Measurements from ENCODE around the gene IDH2.

Gene IDH2

DNA sequence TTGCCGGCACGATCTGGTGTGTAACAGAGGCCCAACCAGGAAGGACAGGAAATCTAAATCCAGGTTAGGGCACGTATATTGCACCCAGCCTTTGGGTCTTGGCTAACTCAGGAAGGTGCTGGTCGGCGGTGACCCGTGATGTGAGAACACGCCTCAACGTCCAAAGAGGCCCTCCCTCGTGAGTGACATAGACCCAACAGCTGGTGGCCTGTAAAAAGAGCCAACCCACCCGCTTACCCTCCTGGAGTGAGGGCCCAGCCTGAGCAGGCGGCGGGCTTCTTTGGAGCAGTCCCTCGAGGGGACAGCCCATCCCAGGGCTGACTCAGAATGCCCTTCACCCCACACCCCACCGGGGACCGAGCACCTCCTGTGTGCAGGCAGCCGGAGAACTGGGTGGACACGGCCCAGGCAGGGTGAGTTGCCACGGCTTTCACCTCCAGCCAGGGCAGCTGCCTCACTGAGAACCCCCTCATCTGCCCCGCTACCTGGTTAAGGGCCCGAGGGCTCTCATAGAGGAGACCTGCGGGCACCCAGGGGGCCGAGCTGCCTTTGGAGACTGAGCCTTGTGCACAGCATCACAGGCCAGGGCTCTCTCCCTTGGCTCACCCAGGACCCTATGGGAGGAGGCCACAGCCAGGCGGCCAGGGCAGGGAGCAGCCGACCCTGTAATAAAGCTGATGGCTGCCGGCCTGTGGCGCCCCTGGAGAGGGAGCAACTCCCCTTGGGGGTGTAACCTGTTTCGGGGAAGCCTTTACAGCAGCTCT lies 59.3 kb downstream of the IDH2 start:
- H3K9me3 ChIP-seq (ENCODE audit: control insufficient read depth in 2 of 2, low read length in 2 of 2) = no peaks in the 10 kb centered on the region
- no peaks in the 10 kb centered on the region for H3K36me3 ChIP-seq (ENCODE audit: control insufficient read depth in 2 of 2, insufficient read depth in 2 of 2, low read length in 2 of 2)
- H3K27ac ChIP-seq (ENCODE audit: low read length) = no peak overlapping the region
- H3K4me3 ChIP-seq (ENCODE audit: low read length in 2 of 2) = no peak overlapping the region
- no peak overlapping the region for H3K9ac ChIP-seq (ENCODE audit: low read length in 2 of 2)
- peaks cover 24% of the 10 kb centered on the region for H3K4me1 ChIP-seq (ENCODE audit: control insufficient read depth, insufficient read depth, low read length)
- no peaks in the 10 kb centered on the region for H3K27me3 ChIP-seq (ENCODE audit: control insufficient read depth in 1 of 2, insufficient read depth in 2 of 2, low read length in 2 of 2)

DNA sequence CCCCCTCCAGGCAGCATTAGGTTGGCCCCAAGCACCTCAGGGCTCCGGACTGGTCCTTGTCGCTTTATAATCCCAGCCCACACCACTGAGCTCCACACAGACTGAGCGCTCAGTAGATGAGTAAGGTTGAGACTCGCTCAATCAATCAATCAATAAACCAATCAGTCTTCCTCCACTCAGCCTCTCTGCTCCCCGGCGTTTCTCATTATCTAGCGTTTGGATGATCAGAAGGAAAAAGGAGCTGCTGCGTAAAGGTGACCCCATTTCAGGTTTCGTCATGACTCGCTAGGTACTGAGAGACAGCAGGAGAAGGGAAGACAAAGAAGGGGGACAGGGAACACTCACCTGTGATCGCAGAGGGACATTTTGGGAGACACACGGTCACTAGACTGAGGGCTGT lies 59.9 kb downstream of the IDH2 start:
- Histone ChIP-seq H3K36me3 (ENCODE audit: control insufficient read depth in 2 of 2, insufficient read depth in 2 of 2, low read length in 2 of 2) (no peaks in the 10 kb centered on the region), H3K27ac (ENCODE audit: low read length) (no peak overlapping the region), H3K9me3 (ENCODE audit: control insufficient read depth in 2 of 2, low read length in 2 of 2) (no peaks in the 10 kb centered on the region), H3K9ac (ENCODE audit: low read length in 2 of 2) (no peak overlapping the region), H3K27me3 (ENCODE audit: control insufficient read depth in 1 of 2, insufficient read depth in 2 of 2, low read length in 2 of 2) (no peaks in the 10 kb centered on the region), H3K4me1 (ENCODE audit: control insufficient read depth, insufficient read depth, low read length) (peaks cover 20% of the 10 kb centered on the region), H3K4me3 (ENCODE audit: low read length in 2 of 2) (no peak overlapping the region)

DNA sequence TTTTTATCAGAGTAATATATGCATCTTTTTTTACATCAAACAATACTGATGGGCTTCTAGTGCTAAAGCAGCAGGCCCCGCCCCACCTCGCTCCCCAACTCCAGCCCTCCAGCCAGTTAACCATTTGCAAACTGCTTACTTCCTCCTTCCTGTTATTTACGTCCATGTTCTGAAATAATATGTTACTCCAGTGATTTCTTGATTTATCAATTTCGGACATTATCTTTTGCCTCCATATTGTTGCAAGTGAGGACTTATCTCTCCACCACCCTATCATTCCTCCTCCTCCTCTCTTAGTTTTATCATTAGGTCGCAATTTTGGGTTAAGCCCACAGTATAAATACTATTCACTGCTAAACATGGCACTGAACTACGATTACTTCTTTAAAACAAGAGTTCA lies 61.6 kb downstream of the IDH2 start:
- no peaks in the 10 kb centered on the region for H3K9me3 ChIP-seq (ENCODE audit: control insufficient read depth in 2 of 2, low read length in 2 of 2)
- no peak overlapping the region for H3K9ac ChIP-seq (ENCODE audit: low read length in 2 of 2)
- no peaks in the 10 kb centered on the region for H3K36me3 ChIP-seq (ENCODE audit: control insufficient read depth in 2 of 2, insufficient read depth in 2 of 2, low read length in 2 of 2)
- H3K4me3 ChIP-seq (ENCODE audit: low read length in 2 of 2) = no peak overlapping the region
- peaks cover 10% of the 10 kb centered on the region for H3K4me1 ChIP-seq (ENCODE audit: control insufficient read depth, insufficient read depth, low read length)
- no peak overlapping the region for H3K27ac ChIP-seq (ENCODE audit: low read length)
- H3K27me3 ChIP-seq (ENCODE audit: control insufficient read depth in 1 of 2, insufficient read depth in 2 of 2, low read length in 2 of 2) = no peaks in the 10 kb centered on the region

DNA sequence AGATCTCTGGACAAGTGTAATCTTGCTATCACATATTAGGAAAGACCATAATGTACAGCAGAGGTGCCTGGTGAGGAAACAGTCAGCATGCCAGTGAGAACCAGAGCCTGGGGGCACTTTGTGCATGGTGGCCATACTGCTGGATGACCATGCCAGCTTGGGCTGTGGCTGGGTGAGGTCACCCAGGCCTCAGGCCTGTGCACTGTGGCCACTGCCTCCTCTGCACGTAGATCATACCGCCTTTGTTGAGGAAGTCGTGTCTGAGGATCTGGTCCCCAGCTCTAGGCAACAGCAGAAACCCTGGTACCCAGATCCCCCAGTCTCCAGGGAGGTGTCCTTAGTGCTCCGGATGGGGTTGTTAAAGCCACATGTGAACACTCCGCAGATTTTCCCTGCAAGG lies 62.3 kb downstream of the IDH2 start:
- peaks cover 14% of the 10 kb centered on the region for H3K4me1 ChIP-seq (ENCODE audit: control insufficient read depth, insufficient read depth, low read length)
- no peaks in the 10 kb centered on the region for H3K27me3 ChIP-seq (ENCODE audit: control insufficient read depth in 1 of 2, insufficient read depth in 2 of 2, low read length in 2 of 2)
- H3K4me3 ChIP-seq (ENCODE audit: low read length in 2 of 2) = no peak overlapping the region
- H3K9me3 ChIP-seq (ENCODE audit: control insufficient read depth in 2 of 2, low read length in 2 of 2) = no peaks in the 10 kb centered on the region
- no peaks in the 10 kb centered on the region for H3K36me3 ChIP-seq (ENCODE audit: control insufficient read depth in 2 of 2, insufficient read depth in 2 of 2, low read length in 2 of 2)
- no peak overlapping the region for H3K27ac ChIP-seq (ENCODE audit: low read length)
- no peak overlapping the region for H3K9ac ChIP-seq (ENCODE audit: low read length in 2 of 2)

DNA sequence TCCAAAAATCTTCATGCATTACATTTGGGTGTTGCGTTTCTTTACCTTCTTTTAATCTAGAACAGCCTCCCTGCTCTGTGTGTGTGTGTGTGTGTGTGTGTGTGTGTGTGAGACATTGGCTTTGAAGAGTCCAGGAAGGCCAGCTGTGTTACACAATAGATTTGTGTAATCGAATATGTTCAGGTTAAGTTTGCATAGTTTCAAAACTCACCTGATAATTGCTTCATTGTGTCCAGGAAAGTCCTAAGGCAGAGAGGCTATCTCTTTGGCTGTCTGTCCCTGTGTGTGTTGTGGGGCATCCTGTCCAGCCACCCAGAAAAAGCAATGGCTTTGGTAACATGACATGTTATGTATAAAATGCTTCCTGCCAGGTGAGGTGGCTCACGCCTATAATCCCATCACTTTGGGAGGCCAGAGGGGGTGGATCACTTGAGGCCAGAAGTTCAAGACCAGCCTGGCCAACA lies 63.6 kb downstream of the IDH2 start:
- Histone ChIP-seq H3K9ac (ENCODE audit: low read length in 2 of 2) (no peak overlapping the region), H3K27ac (ENCODE audit: low read length) (no peak overlapping the region), H3K4me3 (ENCODE audit: low read length in 2 of 2) (no peak overlapping the region), H3K9me3 (ENCODE audit: control insufficient read depth in 2 of 2, low read length in 2 of 2) (no peaks in the 10 kb centered on the region), H3K4me1 (ENCODE audit: control insufficient read depth, insufficient read depth, low read length) (peaks cover 17% of the 10 kb centered on the region), H3K36me3 (ENCODE audit: control insufficient read depth in 2 of 2, insufficient read depth in 2 of 2, low read length in 2 of 2) (no peaks in the 10 kb centered on the region), H3K27me3 (ENCODE audit: control insufficient read depth in 1 of 2, insufficient read depth in 2 of 2, low read length in 2 of 2) (no peaks in the 10 kb centered on the region)

DNA sequence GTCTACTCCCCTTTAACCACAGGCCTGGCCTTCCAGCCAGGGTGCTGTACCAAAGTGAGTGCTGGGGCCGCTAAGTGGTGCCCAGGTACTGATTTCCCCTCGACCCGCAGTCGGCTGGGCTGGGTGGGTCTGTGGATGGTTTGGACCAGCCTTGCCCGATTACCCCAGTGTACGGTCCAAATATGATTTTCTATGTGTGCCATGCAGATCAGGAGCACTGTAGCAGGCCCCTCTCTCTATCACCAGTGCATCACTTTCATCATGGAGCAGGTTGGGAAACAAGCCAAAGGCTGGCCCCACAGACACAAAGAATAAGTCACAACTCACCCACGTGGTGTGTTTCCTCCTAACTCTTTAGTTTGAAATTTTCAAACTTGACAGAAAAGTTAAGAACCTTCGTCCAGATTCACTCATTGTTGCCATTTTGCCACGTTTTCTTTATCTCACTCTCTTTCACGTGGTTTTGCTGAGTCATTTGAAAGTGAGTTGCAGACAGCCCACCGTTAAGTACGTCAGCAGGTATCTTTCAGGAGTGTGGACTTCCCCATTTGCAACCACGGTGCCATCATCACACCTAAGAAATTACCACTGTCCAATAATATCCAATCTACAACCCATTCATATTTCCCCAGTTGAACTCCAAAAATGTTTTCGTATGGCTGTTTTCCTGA lies 64.2 kb downstream of the IDH2 start:
- Histone ChIP-seq H3K27ac (ENCODE audit: low read length) (no peak overlapping the region), H3K4me1 (ENCODE audit: control insufficient read depth, insufficient read depth, low read length) (peaks cover 20% of the 10 kb centered on the region)

DNA sequence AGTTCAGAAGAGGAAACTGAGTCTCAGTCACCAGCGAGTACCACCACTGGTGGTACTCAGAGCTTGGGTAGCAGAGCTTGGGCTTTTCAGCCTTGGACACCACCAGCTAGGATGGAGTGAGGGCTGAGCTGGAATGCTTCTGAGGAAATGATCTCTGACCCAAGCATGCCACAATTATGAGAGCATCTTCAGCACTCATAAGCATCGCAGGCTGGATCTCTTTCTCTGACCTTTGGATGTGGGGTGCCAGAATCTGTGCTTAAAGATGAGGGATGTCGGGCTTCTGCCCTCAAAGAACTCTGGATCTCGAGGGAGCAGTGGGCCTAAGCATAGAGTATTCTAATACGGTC lies 64.8 kb downstream of the IDH2 start:
- H3K9me3 ChIP-seq (ENCODE audit: control insufficient read depth in 2 of 2, low read length in 2 of 2) = no peaks in the 10 kb centered on the region
- no peaks in the 10 kb centered on the region for H3K36me3 ChIP-seq (ENCODE audit: control insufficient read depth in 2 of 2, insufficient read depth in 2 of 2, low read length in 2 of 2)
- H3K27ac ChIP-seq (ENCODE audit: low read length) = no peak overlapping the region
- H3K9ac ChIP-seq (ENCODE audit: low read length in 2 of 2) = no peak overlapping the region
- no peaks in the 10 kb centered on the region for H3K27me3 ChIP-seq (ENCODE audit: control insufficient read depth in 1 of 2, insufficient read depth in 2 of 2, low read length in 2 of 2)
- peaks cover 20% of the 10 kb centered on the region for H3K4me1 ChIP-seq (ENCODE audit: control insufficient read depth, insufficient read depth, low read length)
- no peak overlapping the region for H3K4me3 ChIP-seq (ENCODE audit: low read length in 2 of 2)

More for the DNA sequence above, 64.2 kb downstream of the IDH2 start:
- Histone ChIP-seq H3K9ac (ENCODE audit: low read length in 2 of 2) (no peak overlapping the region), H3K27me3 (ENCODE audit: control insufficient read depth in 1 of 2, insufficient read depth in 2 of 2, low read length in 2 of 2) (no peaks in the 10 kb centered on the region), H3K4me3 (ENCODE audit: low read length in 2 of 2) (no peak overlapping the region), H3K9me3 (ENCODE audit: control insufficient read depth in 2 of 2, low read length in 2 of 2) (no peaks in the 10 kb centered on the region), H3K36me3 (ENCODE audit: control insufficient read depth in 2 of 2, insufficient read depth in 2 of 2, low read length in 2 of 2) (no peaks in the 10 kb centered on the region)

DNA sequence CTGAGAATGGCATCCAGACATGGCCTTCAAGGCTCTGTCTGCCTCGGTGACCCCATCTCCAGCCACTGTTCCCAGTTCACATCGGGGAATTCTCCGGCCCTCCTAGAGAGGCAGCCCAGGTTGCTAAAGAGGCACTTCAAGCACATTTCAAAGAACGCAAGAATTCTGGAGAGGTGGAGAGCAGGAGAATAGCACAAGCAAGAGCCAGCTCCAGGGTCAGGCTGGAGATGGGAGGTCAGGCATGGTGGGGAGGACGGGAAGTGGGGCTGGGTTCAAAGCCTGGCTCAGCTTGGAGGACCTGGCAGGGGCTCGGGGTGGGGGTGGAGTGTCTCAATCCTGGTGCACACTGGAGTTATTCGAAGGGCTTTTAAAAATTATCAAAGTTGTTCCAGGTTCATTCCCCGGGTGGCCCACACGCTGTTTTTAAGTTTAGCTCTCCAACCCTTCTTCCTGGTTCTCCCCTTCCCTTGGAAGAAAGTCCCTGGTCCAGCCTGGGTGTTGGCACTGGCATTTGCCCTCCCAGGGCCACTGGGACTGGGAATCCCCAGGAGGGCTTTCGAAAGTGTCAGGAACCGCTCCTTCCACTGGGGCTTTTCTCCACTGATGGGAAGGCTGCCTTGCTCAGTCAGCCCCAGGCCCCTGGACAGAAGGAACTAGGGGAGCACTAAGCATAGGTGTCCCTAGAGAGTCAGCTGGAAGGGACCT lies 65.3 kb downstream of the IDH2 start:
- no peak overlapping the region for H3K9ac ChIP-seq (ENCODE audit: low read length in 2 of 2)
- peaks cover 20% of the 10 kb centered on the region for H3K4me1 ChIP-seq (ENCODE audit: control insufficient read depth, insufficient read depth, low read length)
- H3K27ac ChIP-seq (ENCODE audit: low read length) = no peak overlapping the region
- no peak overlapping the region for H3K4me3 ChIP-seq (ENCODE audit: low read length in 2 of 2)
- H3K27me3 ChIP-seq (ENCODE audit: control insufficient read depth in 1 of 2, insufficient read depth in 2 of 2, low read length in 2 of 2) = no peaks in the 10 kb centered on the region
- H3K36me3 ChIP-seq (ENCODE audit: control insufficient read depth in 2 of 2, insufficient read depth in 2 of 2, low read length in 2 of 2) = no peaks in the 10 kb centered on the region
- no peaks in the 10 kb centered on the region for H3K9me3 ChIP-seq (ENCODE audit: control insufficient read depth in 2 of 2, low read length in 2 of 2)

DNA sequence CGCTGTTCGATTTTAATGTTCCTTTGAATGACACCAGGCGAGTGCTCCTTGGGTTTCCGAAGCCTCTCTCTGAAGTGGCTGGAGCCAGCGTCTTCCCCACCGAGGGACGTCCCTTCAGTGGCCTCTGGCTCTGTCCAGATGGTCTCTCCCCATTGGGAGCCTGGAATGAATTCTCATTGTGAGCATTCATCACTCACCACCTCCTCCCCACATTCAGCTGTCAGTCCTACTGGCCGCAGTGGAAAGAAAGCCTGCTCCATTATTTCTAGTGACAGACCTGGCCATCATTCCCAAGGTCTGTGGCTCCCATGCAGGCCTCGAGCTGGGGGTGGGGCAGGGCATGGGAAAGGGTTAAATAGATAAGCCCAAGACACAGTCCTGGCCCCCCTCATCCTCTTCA lies 65.9 kb downstream of the IDH2 start:
- no peak overlapping the region for H3K4me3 ChIP-seq (ENCODE audit: low read length in 2 of 2)
- no peaks in the 10 kb centered on the region for H3K27me3 ChIP-seq (ENCODE audit: control insufficient read depth in 1 of 2, insufficient read depth in 2 of 2, low read length in 2 of 2)
- no peaks in the 10 kb centered on the region for H3K9me3 ChIP-seq (ENCODE audit: control insufficient read depth in 2 of 2, low read length in 2 of 2)
- no peaks in the 10 kb centered on the region for H3K36me3 ChIP-seq (ENCODE audit: control insufficient read depth in 2 of 2, insufficient read depth in 2 of 2, low read length in 2 of 2)
- no peak overlapping the region for H3K27ac ChIP-seq (ENCODE audit: low read length)
- no peak overlapping the region for H3K9ac ChIP-seq (ENCODE audit: low read length in 2 of 2)
- peaks cover 20% of the 10 kb centered on the region for H3K4me1 ChIP-seq (ENCODE audit: control insufficient read depth, insufficient read depth, low read length)

DNA sequence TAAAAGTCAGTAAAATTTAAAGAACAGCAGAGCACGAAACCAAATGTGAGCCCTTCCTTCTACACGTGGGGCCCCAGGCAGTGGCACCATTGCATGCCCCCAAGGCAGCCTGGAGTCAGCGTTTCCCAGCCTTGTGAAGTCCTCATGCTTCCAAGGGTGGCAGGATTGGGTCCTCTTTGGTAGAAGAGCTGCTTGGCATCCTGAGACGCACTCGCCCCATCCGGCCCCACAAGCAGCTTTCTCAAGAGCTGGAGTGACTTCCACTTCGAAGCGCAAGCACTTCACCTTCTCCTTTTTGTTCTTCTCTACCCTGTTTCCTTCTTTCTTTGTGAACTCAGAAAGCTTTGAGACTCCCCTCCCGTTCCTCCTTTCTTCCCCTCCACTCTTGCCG lies 66.4 kb downstream of the IDH2 start:
- no peaks in the 10 kb centered on the region for H3K36me3 ChIP-seq (ENCODE audit: control insufficient read depth in 2 of 2, insufficient read depth in 2 of 2, low read length in 2 of 2)
- H3K9ac ChIP-seq (ENCODE audit: low read length in 2 of 2) = no peak overlapping the region
- H3K27me3 ChIP-seq (ENCODE audit: control insufficient read depth in 1 of 2, insufficient read depth in 2 of 2, low read length in 2 of 2) = no peaks in the 10 kb centered on the region
- no peak overlapping the region for H3K27ac ChIP-seq (ENCODE audit: low read length)
- H3K9me3 ChIP-seq (ENCODE audit: control insufficient read depth in 2 of 2, low read length in 2 of 2) = no peaks in the 10 kb centered on the region
- H3K4me1 ChIP-seq (ENCODE audit: control insufficient read depth, insufficient read depth, low read length) = peaks cover 20% of the 10 kb centered on the region
- H3K4me3 ChIP-seq (ENCODE audit: low read length in 2 of 2) = no peak overlapping the region
